HepG2 (cell line): ENCODE results near the gene GRIFIN. TPM values are rescaled to one million over a fixed set of nuclear protein-coding genes. Genes with fewer than 3 reads are reported as not detected.
A peak's percentile ranks its signal among the peaks of the same experiment; 100 is the strongest.

ENCODE experiments used
- ATAD3A ChIP-seq: sonication (generic); formaldehyde crosslinking; IDR thresholded peaks from 2 replicates; pipeline ENCODE4 v1.4.0; 2020; ENCODE audit warnings: missing genetic modification reagents
- ETV5 ChIP-seq: IDR thresholded peaks from 2 replicates; pipeline ENCODE4 v1.6.1; 2018; ENCODE audit warnings: missing biosample characterization, missing genetic modification reagents, inconsistent platforms, borderline replicate concordance
- HNRNPUL1 ChIP-seq: fragments of 200-400 bp; formaldehyde crosslinking; IDR thresholded peaks from 2 replicates; pipeline ENCODE4 v1.6.1; 2017; ENCODE audit warnings: low read depth, mild to moderate bottlenecking, low read length, moderate library complexity
- MAFF ChIP-seq: IDR thresholded peaks from 2 replicates; pipeline ENCODE4 v1.6.1; 2011; ENCODE audit warnings: low read depth, low read length, improper control_type of control experiment
- MAZ ChIP-seq, 2 experiments: sonication (generic) in 1 of 2; formaldehyde crosslinking in 1 of 2; IDR thresholded peaks; 2 replicates each; pipeline versions ENCODE4 v1.5.0 to v1.6.1; 2012 to 2020; ENCODE audit warnings: low read depth in 2 of 2, mild to moderate bottlenecking in 2 of 2, borderline replicate concordance in 1 of 2, improper control_type of control experiment in 1 of 2, low read length in 1 of 2, missing genetic modification reagents in 1 of 2, moderate library complexity in 1 of 2
- MED8 ChIP-seq: sonication (generic); formaldehyde crosslinking; IDR thresholded peaks from 2 replicates; pipeline ENCODE4 v1.8.1; 2023; ENCODE audit warnings: mild to moderate bottlenecking, missing genetic modification reagents; ENCODE audit not compliant: insufficient replicate concordance
- MXI1 ChIP-seq: IDR thresholded peaks from 3 replicates; pipeline ENCODE4 v1.6.1; 2012; ENCODE audit warnings: low read depth, low read length, inconsistent platforms, borderline replicate concordance
- NFKBIZ ChIP-seq: IDR thresholded peaks from 2 replicates; pipeline ENCODE4 v1.6.1; 2018; ENCODE audit warnings: missing genetic modification reagents, missing compliant biosample characterization
- NR2F2 ChIP-seq: IDR thresholded peaks from 2 replicates; pipeline ENCODE4 v1.6.1; 2012; ENCODE audit warnings: low read depth, inconsistent platforms, borderline replicate concordance
- PTBP1 ChIP-seq: fragments of 200-400 bp; formaldehyde crosslinking; IDR thresholded peaks from 2 replicates; pipeline ENCODE4 v1.6.1; 2018; ENCODE audit warnings: low read length, low read depth; ENCODE audit not compliant: poor library complexity, severe bottlenecking
- RBAK ChIP-seq: sonication (generic); formaldehyde crosslinking; IDR thresholded peaks from 2 replicates; pipeline ENCODE4 v1.5.1; 2020; ENCODE audit warnings: mild to moderate bottlenecking, missing genetic modification reagents
- SMYD3 ChIP-seq: sonication (generic); formaldehyde crosslinking; IDR thresholded peaks from 2 replicates; pipeline ENCODE4 v1.8.1; 2023; ENCODE audit warnings: mild to moderate bottlenecking, missing genetic modification reagents
- TAF1 ChIP-seq: sonication (generic); formaldehyde crosslinking; IDR thresholded peaks from 2 replicates; pipeline ENCODE4 v1.4.0; 2020; ENCODE audit warnings: missing genetic modification reagents
- U2AF2 ChIP-seq: fragments of 200-400 bp; formaldehyde crosslinking; IDR thresholded peaks from 2 replicates; pipeline ENCODE4 v1.6.1; 2017; ENCODE audit warnings: low read depth, mild to moderate bottlenecking, low read length
- ZBTB21 ChIP-seq: sonication (generic); formaldehyde crosslinking; IDR thresholded peaks from 2 replicates; pipeline ENCODE4 v1.4.0; 2020; ENCODE audit warnings: missing genetic modification reagents
- ZMYM2 ChIP-seq: sonication (generic); formaldehyde crosslinking; IDR thresholded peaks from 2 replicates; pipeline ENCODE4 v1.8.0; 2022; ENCODE audit warnings: mild to moderate bottlenecking, missing genetic modification reagents
- ZNF124 ChIP-seq: sonication (generic); formaldehyde crosslinking; IDR thresholded peaks from 2 replicates; pipeline ENCODE4 v1.4.0; 2020; ENCODE audit warnings: missing genetic modification reagents
- ZNF260 ChIP-seq: sonication (generic); formaldehyde crosslinking; IDR thresholded peaks from 2 replicates; pipeline ENCODE4 v1.4.0; 2020; ENCODE audit warnings: missing genetic modification reagents, low read depth, mild to moderate bottlenecking, borderline replicate concordance
- ZNF3 ChIP-seq: IDR thresholded peaks from 2 replicates; pipeline ENCODE4 v1.7.0; 2017; ENCODE audit warnings: inconsistent platforms
- ZNF737 ChIP-seq: sonication (generic); formaldehyde crosslinking; IDR thresholded peaks from 2 replicates; pipeline ENCODE4 v1.5.0; 2020; ENCODE audit warnings: missing genetic modification reagents, mild to moderate bottlenecking, borderline replicate concordance
- ZNF816 ChIP-seq: sonication (generic); formaldehyde crosslinking; IDR thresholded peaks from 2 replicates; pipeline ENCODE4 v1.8.0; 2022; ENCODE audit warnings: missing genetic modification reagents, mild to moderate bottlenecking, borderline replicate concordance
- ZNF883 ChIP-seq: sonication (generic); formaldehyde crosslinking; IDR thresholded peaks from 2 replicates; pipeline ENCODE4 v1.5.1; 2020; ENCODE audit warnings: mild to moderate bottlenecking, missing genetic modification reagents; ENCODE audit errors: not compliant biosample characterization
- polyA plus RNA-seq, 8 experiments: library from polyadenylated mRNA; depleted of rRNA in 3 of 8; stranded (reverse) in 7 of 8; unstranded in 1 of 8; fragments of >200 nt; fragmentation: Illumina TruSeq in 4 of 8; extraction: Trizol in 4 of 8; gene quantifications; 2 replicates each; pipeline versions ENCODE4 v1.2.1 to v1.2.3, GENCODE V29; 2011 to 2016; ENCODE audit warnings: low read depth in 4 of 8, missing spikeins in 1 of 8, mixed read lengths in 1 of 8; ENCODE audit not compliant: insufficient read depth in 1 of 8
- total RNA-seq, 5 experiments: library from RNA; depleted of rRNA; stranded (reverse); fragments of >200 nt; fragmentation: Illumina TruSeq; extraction: Trizol; gene quantifications; 2 replicates each; pipeline ENCODE4 v1.2.3, GENCODE V29; 2016; ENCODE audit warnings: low read depth in 1 of 5
- TF ChIP-seq, protein P1 (sequence below): IDR thresholded peaks from 2 replicates; pipeline ENCODE4 v1.6.1; 2016; ENCODE audit warnings: low read depth, control low read depth
- TF ChIP-seq, protein P2 (sequence below): sonication (generic); formaldehyde crosslinking; IDR thresholded peaks from 2 replicates; pipeline ENCODE4 v1.4.0; 2020; ENCODE audit warnings: mild to moderate bottlenecking, missing genetic modification reagents
- TF ChIP-seq, protein P3 (sequence below): sonication (generic); formaldehyde crosslinking; IDR thresholded peaks from 2 replicates; pipeline ENCODE4 v1.5.1; 2020; ENCODE audit warnings: mild to moderate bottlenecking, missing genetic modification reagents, moderate library complexity
- TF ChIP-seq, protein P4 (sequence below): IDR thresholded peaks from 2 replicates; pipeline ENCODE4 v1.6.1; 2018; ENCODE audit warnings: missing genetic modification reagents

Gene GRIFIN
- total and polyA plus RNA-seq, 2 of the 13 experiments (the other 11 are each of a cell fraction or from before 2014, with no cell fraction given): not detected

DNA sequence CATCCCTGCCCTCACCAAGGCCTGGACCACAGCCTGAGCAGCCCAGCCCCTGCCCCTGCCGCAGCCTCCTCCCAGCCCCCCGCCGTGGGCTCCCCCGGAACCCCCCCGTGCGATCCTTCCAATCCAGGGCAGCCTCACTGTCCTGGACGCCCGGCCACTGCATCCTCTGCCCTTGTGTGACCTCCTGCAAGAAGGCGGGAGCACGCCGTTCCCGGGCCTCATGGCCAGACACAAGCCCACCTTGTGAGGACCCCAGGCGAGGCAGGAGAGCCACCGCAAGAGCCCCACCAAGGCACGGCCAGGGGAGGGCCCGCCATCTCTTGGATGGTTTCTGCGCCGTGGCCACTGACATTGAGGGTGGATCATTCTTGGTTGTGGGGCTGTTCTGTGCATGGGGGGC lies 35.6 kb upstream of the GRIFIN start (continued):
- TF ChIP-seq HNRNPUL1: no peak
- no peak for TF ChIP-seq U2AF2
- TF ChIP-seq ZNF260 (CRISPR knock-in tag): no peak
- no peak for TF ChIP-seq PTBP1
- TF ChIP-seq ZNF737 (CRISPR knock-in tag): no peak
- TF ChIP-seq MED8 (CRISPR knock-in tag): no peak
- no peak for TF ChIP-seq ZBTB21 (CRISPR knock-in tag)
- no peak for TF ChIP-seq MAFF
- no peak for TF ChIP-seq MXI1
- 0 out of 2 replicates have a peak, but pooled peaks have one; percentile 7 for TF ChIP-seq NR2F2
- TF ChIP-seq, protein P1, sequence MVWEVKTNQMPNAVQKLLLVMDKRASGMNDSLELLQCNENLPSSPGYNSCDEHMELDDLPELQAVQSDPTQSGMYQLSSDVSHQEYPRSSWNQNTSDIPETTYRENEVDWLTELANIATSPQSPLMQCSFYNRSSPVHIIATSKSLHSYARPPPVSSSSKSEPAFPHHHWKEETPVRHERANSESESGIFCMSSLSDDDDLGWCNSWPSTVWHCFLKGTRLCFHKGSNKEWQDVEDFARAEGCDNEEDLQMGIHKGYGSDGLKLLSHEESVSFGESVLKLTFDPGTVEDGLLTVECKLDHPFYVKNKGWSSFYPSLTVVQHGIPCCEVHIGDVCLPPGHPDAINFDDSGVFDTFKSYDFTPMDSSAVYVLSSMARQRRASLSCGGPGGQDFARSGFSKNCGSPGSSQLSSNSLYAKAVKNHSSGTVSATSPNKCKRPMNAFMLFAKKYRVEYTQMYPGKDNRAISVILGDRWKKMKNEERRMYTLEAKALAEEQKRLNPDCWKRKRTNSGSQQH (CRISPR knock-in tag): no peak
- no peak for TF ChIP-seq SMYD3 (CRISPR knock-in tag)
- no peak for TF ChIP-seq ATAD3A (CRISPR knock-in tag)
- TF ChIP-seq NFKBIZ (CRISPR knock-in tag): no peak
- no peak for TF ChIP-seq ZNF3 (CRISPR knock-in tag)
- TF ChIP-seq ZNF883 (CRISPR knock-in tag): peak; percentile 16
- no peak for TF ChIP-seq RBAK
- TF ChIP-seq ETV5 (CRISPR knock-in tag): no peak
- no peak for TF ChIP-seq ZMYM2
- TF ChIP-seq ZNF816 (CRISPR knock-in tag): no peak
- no peak for TF ChIP-seq TAF1 (CRISPR knock-in tag)
- TF ChIP-seq, protein P2, sequence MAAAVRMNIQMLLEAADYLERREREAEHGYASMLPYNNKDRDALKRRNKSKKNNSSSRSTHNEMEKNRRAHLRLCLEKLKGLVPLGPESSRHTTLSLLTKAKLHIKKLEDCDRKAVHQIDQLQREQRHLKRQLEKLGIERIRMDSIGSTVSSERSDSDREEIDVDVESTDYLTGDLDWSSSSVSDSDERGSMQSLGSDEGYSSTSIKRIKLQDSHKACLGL: no peak
- TF ChIP-seq MAZ (IDR thresholded peaks at IDR 0.05; ENCODE audit: borderline replicate concordance, low read depth, low read length): no peak
- TF ChIP-seq MAZ (CRISPR knock-in tag; IDR thresholded peaks at IDR 0.05; ENCODE audit: low read depth): 0 out of 2 replicates have a peak, but pooled peaks have one; percentile 43
- TF ChIP-seq ZNF124: no peak
- TF ChIP-seq, protein P3, sequence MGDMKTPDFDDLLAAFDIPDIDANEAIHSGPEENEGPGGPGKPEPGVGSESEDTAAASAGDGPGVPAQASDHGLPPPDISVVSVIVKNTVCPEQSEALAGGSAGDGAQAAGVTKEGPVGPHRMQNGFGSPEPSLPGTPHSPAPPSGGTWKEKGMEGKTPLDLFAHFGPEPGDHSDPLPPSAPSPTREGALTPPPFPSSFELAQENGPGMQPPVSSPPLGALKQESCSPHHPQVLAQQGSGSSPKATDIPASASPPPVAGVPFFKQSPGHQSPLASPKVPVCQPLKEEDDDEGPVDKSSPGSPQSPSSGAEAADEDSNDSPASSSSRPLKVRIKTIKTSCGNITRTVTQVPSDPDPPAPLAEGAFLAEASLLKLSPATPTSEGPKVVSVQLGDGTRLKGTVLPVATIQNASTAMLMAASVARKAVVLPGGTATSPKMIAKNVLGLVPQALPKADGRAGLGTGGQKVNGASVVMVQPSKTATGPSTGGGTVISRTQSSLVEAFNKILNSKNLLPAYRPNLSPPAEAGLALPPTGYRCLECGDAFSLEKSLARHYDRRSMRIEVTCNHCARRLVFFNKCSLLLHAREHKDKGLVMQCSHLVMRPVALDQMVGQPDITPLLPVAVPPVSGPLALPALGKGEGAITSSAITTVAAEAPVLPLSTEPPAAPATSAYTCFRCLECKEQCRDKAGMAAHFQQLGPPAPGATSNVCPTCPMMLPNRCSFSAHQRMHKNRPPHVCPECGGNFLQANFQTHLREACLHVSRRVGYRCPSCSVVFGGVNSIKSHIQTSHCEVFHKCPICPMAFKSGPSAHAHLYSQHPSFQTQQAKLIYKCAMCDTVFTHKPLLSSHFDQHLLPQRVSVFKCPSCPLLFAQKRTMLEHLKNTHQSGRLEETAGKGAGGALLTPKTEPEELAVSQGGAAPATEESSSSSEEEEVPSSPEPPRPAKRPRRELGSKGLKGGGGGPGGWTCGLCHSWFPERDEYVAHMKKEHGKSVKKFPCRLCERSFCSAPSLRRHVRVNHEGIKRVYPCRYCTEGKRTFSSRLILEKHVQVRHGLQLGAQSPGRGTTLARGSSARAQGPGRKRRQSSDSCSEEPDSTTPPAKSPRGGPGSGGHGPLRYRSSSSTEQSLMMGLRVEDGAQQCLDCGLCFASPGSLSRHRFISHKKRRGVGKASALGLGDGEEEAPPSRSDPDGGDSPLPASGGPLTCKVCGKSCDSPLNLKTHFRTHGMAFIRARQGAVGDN: peak; percentile 83
- TF ChIP-seq, protein P4, sequence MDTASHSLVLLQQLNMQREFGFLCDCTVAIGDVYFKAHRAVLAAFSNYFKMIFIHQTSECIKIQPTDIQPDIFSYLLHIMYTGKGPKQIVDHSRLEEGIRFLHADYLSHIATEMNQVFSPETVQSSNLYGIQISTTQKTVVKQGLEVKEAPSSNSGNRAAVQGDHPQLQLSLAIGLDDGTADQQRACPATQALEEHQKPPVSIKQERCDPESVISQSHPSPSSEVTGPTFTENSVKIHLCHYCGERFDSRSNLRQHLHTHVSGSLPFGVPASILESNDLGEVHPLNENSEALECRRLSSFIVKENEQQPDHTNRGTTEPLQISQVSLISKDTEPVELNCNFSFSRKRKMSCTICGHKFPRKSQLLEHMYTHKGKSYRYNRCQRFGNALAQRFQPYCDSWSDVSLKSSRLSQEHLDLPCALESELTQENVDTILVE: no peak
